Measurements from ENCODE around the gene PTPRM. TPM values are rescaled to one million over a fixed set of nuclear protein-coding genes. Genes with fewer than 3 reads are reported as not detected.

PTPRM gene
- total RNA-seq, 1 experiment from 2014 or later, result 1.6 TPM

DNA sequence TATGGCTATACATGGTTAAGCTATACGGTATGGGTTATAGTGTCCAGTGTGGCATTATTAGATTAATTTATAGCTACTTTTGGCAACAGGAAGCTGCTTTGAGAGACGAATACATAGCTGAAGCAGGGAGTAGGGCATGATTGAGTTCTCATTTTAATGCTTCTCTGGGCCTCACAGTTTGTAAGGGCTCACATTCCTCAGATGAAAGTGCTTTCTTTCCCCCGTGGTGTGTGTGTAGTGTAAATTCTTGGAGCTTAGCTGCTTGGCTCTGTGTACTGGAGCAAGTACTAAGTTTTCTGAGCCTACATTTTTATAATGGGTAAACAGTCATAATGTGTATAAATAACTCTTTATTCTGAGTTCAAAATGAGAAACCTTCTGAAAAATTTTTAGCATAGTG lies 173.7 kb downstream of the PTPRM start:
- ATAC-seq (no peak), DNase-seq (ENCODE audit: low read depth, low spot score) (no peak)
- ChIA-PET POLR2A (no interaction called here), CTCF (no interaction called here)
- Histone ChIP-seq H3K27ac (ENCODE audit: low read length) (no peak overlapping the region), H3K36me3 (ENCODE audit: control insufficient read depth, insufficient read depth, low read length) (no peaks in the 10 kb centered on the region), H3K4me3 (ENCODE audit: low read depth in 2 of 2, low read length in 2 of 2) (no peak overlapping the region), H3K9me3 (ENCODE audit: control insufficient read depth, insufficient read depth, low read depth, low read length) (no peaks in the 10 kb centered on the region; the same call in 1 of the 2 replicates), H3K27me3 (ENCODE audit: control insufficient read depth, insufficient read depth, low read length) (no peaks in the 10 kb centered on the region), H3K4me1 (ENCODE audit: control insufficient read depth, insufficient read depth, low read length) (no peaks in the 10 kb centered on the region)
- TF ChIP-seq, protein P1, sequence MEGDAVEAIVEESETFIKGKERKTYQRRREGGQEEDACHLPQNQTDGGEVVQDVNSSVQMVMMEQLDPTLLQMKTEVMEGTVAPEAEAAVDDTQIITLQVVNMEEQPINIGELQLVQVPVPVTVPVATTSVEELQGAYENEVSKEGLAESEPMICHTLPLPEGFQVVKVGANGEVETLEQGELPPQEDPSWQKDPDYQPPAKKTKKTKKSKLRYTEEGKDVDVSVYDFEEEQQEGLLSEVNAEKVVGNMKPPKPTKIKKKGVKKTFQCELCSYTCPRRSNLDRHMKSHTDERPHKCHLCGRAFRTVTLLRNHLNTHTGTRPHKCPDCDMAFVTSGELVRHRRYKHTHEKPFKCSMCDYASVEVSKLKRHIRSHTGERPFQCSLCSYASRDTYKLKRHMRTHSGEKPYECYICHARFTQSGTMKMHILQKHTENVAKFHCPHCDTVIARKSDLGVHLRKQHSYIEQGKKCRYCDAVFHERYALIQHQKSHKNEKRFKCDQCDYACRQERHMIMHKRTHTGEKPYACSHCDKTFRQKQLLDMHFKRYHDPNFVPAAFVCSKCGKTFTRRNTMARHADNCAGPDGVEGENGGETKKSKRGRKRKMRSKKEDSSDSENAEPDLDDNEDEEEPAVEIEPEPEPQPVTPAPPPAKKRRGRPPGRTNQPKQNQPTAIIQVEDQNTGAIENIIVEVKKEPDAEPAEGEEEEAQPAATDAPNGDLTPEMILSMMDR (IDR thresholded peaks at IDR 0.05), result no peak
- TF ChIP-seq TCF7L2 (IDR thresholded peaks at IDR 0.05; ENCODE audit: low read depth, low read length), result no peak
- TF ChIP-seq REST (IDR thresholded peaks at IDR 0.05; ENCODE audit: insufficient read depth in 1 of 2, low read depth in 2 of 2, low read length in 1 of 2), result no peak
- in situ Hi-C loops (cut with HindIII; ENCODE audit: low pct_unique_long_range_greater_than_20kb, low sequenced_read_pairs) (no loop called here), intact Hi-C loops (cut with micrococcal nuclease; ENCODE audit: unreplicated experiment) (no loop called here)
- BruUV-seq (replicated peaks), result no TSS peak

DNA sequence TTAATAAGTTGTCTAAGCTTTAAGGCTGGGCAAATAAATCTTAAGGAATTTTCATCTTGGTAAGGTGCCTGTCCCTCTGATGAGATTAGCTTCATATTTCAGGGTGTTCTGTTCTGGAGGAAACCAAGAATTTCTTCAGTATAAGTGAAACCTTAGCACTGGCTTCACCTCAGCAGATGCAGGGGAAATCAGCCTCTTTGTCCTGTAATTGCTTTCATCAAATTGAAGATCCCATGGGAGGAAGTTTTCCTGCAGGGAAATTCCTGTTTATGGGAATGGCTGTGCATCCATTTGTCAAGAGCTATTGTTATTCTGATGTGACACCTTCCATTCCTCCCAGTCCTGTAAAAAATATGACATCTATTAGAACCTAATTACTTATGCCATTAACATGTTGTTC lies 174.5 kb downstream of the PTPRM start:
- no peaks in the 10 kb centered on the region for H3K36me3 ChIP-seq (ENCODE audit: control insufficient read depth, insufficient read depth, low read length)
- in situ Hi-C loops (cut with HindIII; ENCODE audit: low pct_unique_long_range_greater_than_20kb, low sequenced_read_pairs) (no loop called here), intact Hi-C loops (cut with micrococcal nuclease; ENCODE audit: unreplicated experiment) (no loop called here)
- no TSS peak for BruUV-seq (replicated peaks)
- no peaks in the 10 kb centered on the region for H3K27me3 ChIP-seq (ENCODE audit: control insufficient read depth, insufficient read depth, low read length)
- ChIA-PET POLR2A (no interaction called here), CTCF (no interaction called here)
- no peaks in the 10 kb centered on the region; the same call in 1 of the 2 replicates for H3K9me3 ChIP-seq (ENCODE audit: control insufficient read depth, insufficient read depth, low read depth, low read length)
- no peak overlapping the region for H3K4me3 ChIP-seq (ENCODE audit: low read depth in 2 of 2, low read length in 2 of 2)
- no peak overlapping the region for H3K27ac ChIP-seq (ENCODE audit: low read length)
- DNase-seq (ENCODE audit: low read depth, low spot score), result no peak
- TF ChIP-seq, protein P1 (IDR thresholded peaks at IDR 0.05), result no peak
- no peak for ATAC-seq
- H3K4me1 ChIP-seq (ENCODE audit: control insufficient read depth, insufficient read depth, low read length), result no peaks in the 10 kb centered on the region

DNA sequence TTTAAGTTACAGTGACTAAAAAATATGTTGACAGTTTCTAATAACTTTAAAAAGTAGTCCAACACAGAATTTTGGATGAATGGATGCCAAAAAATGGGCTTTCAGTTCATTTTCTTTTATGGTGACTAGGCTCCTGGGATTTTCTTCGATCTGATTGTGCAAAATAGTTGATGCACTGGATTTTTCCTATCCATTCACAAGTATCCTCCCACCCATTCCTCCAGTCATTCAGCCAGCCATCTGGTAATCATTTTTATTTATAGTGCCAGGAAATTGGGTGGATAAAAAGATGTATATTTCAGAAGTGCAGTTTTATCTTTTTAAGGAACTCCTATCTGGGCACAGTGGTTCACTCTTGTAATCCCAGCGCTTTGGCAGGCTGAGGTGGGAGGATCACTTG lies 175.1 kb downstream of the PTPRM start:
- no peak for ATAC-seq

More for the DNA sequence above, 175.1 kb downstream of the PTPRM start:
- no peak overlapping the region for H3K27ac ChIP-seq (ENCODE audit: low read length)
- BruUV-seq (replicated peaks), result no TSS peak
- CTCF ChIA-PET, result no interaction called here
- no peaks in the 10 kb centered on the region; the same call in 1 of the 2 replicates for H3K9me3 ChIP-seq (ENCODE audit: control insufficient read depth, insufficient read depth, low read depth, low read length)
- in situ Hi-C loops (cut with HindIII; ENCODE audit: low pct_unique_long_range_greater_than_20kb, low sequenced_read_pairs), result no loop called here
- POLR2A ChIA-PET, result no interaction called here
- intact Hi-C loops (cut with micrococcal nuclease; ENCODE audit: unreplicated experiment), result no loop called here
- no peak for TF ChIP-seq REST (IDR thresholded peaks at IDR 0.05; ENCODE audit: insufficient read depth in 1 of 2, low read depth in 2 of 2, low read length in 1 of 2)
- TF ChIP-seq SIN3A (IDR thresholded peaks at IDR 0.05; ENCODE audit: borderline replicate concordance, insufficient read depth, low read depth, low read length), result no peak
- TF ChIP-seq, protein P1 (IDR thresholded peaks at IDR 0.05), result no peak
- no peak for TF ChIP-seq POLR2AphosphoS5 (IDR thresholded peaks at IDR 0.05; ENCODE audit: low read depth, low read length)
- TF ChIP-seq TCF7L2 (IDR thresholded peaks at IDR 0.05; ENCODE audit: low read depth, low read length), result no peak
- no peaks in the 10 kb centered on the region for H3K36me3 ChIP-seq (ENCODE audit: control insufficient read depth, insufficient read depth, low read length)
- H3K4me1 ChIP-seq (ENCODE audit: control insufficient read depth, insufficient read depth, low read length), result no peaks in the 10 kb centered on the region
- H3K4me3 ChIP-seq (ENCODE audit: low read depth in 2 of 2, low read length in 2 of 2), result no peak overlapping the region
- DNase-seq (ENCODE audit: low read depth, low spot score), result no peak
- H3K27me3 ChIP-seq (ENCODE audit: control insufficient read depth, insufficient read depth, low read length), result no peaks in the 10 kb centered on the region

All from Panc1 (cell line).